Stimulated activated naive CD4-positive, alpha-beta T cell (primary cell): ENCODE data around the gene ZC3HAV1.
"Not testable (repeated sequence)": the region's sequence is repeated elsewhere in the genome, so short reads cannot be mapped to it uniquely, and the experiment has no call there.

Source experiments
- DNase-seq, 6 experiments: peaks; one replicate each; lab custom pipeline; 2025; lab: John Stamatoyannopoulos, UW

Gene ZC3HAV1

DNA sequence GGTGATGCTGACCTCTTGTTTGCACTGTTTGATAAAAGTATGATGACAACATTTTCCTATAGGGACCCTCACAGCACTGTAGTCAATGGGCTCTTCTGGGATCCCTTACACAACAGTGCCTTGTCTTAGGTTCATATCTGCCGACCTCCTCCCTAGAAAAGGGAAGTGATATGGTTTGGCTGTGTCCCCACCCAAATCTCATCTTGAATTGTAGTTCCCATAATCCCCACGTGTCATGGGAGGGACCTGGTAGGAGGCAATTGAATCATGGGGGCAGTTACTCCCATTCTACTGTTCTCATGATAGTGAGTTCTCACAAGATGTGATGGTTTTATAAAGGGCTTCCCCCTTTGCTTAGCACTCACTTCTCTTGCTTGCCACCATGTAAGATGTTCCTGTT is 23.1 kb downstream of the ZC3HAV1 start:
- no peak for DNase-seq

DNA sequence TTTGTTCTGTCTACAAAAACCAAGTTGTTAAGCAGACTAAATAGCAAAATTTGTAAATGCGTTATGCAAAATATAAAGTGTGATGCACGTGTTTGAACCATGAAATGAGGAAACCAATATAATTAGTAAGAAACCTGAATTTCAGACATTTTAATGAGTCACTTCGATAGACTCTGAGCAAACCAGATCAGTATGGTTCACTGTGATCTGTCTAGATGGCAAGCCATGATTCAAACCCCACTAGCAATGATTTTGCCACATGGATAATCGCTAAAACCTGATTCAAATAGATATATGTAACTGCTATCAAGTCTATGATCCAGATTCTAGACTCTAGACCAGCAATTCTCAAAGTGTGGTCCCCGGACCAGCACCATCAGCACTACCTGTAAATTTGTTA is 24.8 kb downstream of the ZC3HAV1 start:
- no peak for DNase-seq

DNA sequence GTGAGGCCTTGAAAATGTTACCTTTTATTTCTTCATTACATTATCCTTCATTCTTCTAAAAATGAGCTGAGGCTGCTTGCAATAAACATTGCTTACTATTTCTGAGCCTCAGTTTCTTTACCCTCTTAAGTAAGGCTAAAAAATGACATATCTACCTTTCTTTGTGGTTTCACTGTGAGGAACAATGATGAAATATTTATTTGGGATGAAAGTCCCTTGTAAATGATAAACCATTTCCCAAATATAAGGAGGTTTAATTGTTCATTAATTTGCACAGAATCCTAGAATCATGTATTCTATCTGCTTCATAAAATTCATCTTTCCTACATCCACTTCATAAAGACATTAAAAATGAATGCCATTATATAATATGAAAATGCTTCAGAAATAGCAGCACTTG is 27.9 kb downstream of the ZC3HAV1 start:
- DNase-seq = no peak

DNA sequence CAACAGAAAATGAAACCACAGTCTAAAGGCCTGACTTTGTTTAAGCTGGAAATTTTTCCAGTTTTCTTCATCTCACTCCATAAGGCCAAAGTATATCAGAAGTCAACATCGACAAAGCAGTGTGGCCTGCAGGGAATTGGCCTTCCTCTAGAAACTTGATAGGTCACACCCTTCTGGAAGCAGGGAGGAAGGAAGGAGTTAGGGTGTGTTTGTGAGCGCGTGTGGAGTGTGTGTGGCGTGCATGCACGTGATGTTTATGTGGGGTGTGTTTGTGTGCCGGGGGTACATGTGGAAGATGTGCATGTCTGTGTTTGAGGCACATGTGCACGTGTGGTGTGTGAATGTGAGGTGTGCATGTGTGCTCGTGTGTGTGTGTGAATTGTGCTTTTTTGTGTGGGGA is 28.6 kb downstream of the ZC3HAV1 start:
- peak in 1 of 6 experiments; percentile 43 for DNase-seq

DNA sequence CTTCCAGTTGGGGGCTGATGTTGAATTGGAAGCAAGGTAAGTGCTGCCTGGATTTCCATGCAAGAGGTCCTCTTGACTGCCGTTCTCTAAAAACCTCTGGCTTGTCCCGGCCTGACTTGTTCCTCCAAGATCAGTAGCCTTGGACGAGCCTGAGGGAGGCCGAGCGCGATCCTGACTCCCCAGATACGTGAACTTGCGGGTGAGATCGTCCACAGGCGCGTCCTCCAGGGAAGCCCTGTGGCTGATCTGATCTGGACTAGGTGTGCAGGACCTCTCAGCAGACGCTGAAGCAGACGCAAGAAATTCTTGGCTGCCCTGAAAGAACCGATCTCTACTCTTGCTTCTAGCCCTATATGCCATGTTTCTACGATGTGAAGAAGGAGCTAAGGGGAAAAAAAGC is 29.7 kb downstream of the ZC3HAV1 start:
- no peak for DNase-seq

DNA sequence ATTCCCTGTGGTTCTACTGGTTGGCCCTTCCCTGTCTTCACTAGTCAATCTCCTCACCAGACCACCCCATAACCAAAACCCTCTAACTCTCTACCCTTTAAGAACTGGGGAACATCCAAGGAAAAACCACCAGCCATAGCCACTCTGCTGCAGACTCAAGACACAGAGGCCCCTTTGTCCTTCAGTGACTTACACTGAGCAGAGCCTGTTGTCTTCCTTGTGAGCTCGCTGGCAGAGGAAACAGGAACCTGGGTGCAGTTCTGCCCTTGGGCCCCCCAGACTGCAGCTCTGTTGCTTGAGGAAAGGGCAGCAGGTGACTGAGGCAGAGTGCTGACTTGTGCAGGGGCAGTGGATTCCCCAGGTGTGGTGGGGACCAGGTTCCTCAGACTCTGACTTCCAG is 30.6 kb downstream of the ZC3HAV1 start:
- DNase-seq = no peak

DNA sequence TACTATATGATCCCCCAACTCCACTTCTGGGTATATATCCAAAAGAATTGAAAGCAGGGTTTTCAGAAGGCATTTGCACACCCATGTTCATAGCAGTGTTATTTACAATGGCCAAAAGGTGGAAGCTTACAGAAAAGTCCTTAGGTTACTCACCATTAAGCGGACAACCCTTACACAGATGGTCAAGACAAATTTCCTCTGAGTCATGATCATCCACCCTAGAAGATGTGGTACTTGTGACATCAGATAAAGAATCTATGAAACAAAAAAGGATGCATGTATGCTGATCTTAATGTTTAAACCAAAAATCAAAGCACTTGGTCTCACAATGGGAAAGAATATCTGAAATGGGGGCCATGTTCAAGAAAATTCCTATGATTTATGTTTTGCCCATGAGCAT is 31.1 kb downstream of the ZC3HAV1 start:
- DNase-seq = no peak

DNA sequence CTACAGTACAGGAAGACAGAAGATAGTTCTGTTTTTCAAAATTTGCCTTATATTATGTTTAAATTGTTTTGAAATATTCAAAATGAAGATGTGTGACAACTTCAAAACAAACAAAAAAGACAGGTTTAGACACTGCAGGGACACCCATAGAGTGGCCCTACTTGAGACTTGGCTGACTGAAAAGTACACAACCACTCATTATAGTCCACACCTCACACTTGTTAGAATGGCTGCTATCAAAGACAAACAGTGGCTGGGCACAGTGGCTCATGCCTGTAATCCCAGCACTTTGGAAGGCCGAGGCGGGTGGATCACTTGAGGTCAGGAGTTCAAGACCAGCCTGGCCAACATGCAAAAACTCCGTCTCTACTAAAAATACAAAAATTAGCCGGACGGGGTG is 31.8 kb downstream of the ZC3HAV1 start:
- DNase-seq = not testable (repeated sequence)

DNA sequence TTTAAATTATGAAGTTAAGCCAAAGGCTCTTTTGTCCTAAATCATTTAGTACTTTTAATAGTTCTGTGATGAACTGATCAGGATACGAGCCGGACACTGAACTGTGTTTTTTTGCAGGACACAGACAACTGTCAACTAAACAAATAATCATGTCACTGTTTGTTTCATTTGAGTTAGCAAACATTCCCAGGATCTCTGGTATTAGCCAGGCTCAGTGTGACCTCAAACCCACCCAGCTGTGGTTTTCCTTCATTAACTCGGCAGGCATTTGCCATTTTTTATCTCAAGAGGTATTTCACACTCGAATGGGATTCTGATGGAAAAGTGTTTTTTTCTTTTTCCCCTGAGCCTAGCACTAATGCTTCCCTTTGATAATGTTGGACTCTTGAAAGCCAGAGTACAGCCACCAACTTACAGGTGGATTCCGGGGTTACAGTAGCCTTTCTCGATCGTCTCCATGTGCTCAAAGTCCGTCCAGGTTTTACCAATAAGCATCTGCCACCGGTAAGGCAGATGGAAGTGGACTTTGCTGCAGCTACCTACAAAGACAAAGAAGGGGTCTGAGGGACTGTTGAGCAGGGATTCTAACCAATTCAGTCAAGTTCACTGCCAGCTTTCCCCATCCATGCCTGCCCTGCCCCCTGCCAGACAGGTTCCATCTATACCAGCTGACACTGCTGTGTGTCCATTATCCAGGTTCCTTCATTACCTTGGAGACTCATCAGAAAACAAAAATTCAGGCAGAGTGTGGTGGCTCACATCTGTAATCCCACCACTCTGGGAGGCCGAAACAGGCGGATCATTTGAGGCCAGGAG is 33.4 kb downstream of the ZC3HAV1 start:
- DNase-seq = no peak

DNA sequence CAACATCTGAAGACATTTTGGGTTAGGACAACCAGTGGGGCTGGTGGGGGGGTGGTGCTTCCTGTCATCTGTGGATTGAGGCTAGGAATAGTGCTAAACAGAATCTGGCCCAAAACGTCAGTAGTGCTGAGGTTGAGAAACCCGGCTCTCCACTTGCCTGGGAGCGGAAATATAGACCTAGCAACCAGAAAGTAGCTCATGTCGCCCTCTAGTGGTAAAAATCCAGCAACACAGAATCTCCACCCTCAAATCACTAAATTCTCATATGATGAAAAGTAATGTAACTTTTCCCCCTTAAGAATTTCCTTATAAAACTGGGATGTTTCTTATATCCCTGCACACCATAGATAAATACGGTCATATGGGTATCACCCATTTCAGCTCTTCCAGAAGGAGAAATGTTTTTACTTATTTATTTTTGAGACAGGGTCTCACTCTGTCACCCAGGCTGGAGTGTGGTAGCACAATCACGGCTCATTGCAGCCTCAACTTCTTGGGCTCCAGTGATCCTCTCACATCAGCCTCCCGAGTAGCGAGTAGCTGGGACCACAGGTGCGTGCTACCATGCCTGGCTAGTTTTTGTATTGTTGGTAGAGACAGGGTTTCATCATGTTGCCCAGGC is 34.4 kb downstream of the ZC3HAV1 start:
- peak; percentile 20 to 87 (median 66) for DNase-seq

DNA sequence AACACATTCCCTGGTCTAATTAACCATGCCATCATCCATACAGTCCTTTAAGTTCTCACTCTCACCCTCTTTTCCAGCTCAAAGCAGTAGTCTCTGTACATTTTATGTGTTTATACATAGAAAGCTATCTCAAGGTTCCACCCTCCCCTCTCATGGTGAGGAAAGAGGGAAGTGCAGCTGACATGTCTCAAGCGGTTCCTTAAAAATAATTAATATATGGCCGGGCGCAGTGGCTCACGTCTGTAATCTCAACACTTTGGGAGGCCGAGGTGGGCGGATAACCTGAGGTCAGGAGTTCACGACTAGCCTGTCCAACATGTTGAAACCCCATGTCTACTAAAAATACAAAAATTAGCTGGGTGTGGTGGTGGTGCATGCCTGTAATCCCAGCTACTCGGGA is 36.7 kb downstream of the ZC3HAV1 start:
- DNase-seq = no peak

DNA sequence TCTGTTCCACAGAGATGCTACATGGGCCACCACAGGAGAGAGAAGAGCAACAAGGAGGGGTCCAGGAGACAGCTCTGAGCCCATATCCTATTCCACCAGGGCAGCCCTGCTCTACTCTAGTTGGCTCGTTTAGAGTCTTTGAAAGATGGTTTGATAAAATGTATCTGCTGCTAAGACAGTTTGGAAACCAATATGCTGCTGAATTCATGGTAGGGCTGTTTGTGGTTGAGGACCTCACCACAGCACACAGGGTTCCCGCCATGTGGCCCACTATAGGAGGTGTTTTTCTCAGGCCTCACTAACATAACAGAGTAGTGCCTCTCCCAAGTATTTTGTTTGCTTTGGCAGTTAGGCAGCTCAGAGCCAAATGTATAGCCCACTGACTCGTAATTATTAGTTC is 37.8 kb downstream of the ZC3HAV1 start:
- no peak for DNase-seq

DNA sequence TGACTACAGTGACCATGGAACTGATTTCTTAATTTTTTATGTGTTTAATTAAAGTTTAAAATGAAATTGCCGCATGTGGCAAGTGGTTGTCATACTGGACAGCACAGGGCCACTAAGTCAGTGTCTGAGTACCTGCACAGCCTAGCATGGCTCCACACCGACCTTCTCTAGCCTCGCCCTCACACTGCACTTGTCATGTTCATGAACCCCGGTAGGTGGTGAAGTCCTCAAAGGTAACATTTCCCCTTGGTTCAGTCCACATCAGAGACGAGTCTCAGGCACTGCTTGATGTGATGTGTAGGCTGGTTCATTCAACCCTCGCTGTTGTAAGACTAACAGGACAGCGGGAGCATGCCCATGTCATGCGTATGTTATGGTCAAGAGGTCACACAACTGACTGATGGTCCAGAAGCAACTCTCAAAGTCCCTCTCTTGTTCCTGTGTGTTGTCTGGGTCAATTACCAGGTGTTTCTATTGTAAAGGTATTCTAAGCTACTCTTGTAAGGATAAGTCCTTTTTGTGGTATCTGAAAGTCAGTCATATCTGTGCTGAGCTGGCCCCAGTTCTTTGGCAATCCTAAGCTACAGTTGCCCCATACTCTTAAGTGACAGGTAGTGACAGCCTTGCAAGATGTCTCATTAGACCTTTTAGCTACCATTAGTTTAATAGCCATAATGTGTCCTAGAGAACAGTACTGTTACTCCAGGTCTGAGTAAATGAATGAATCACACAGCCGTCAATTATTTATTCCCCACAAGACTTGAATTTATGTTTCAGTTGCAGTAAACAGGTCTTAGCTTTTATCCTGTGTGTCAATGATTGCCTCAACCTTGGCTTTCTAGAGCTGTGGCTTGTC is 40.7 kb downstream of the ZC3HAV1 start:
- no peak for DNase-seq

DNA sequence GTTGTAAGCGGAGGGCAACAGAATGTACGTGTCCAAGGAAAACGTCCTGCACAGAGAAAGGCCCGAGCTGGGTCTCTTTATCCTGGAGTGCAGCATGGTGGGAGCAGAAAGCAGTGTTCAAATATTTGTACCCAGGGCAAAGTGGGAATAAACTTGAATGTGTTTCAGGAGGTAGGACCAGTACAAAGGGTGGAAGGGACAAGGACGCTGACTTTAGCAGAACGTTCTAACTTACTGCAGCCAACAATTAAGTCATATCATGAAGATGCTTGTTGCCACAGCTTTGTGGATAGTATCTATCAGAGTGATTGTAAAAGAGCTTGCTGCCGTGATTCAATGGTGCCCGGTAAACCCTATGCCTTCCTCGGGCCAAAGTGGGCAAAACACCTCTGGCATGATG is 43.2 kb downstream of the ZC3HAV1 start:
- no peak for DNase-seq

DNA sequence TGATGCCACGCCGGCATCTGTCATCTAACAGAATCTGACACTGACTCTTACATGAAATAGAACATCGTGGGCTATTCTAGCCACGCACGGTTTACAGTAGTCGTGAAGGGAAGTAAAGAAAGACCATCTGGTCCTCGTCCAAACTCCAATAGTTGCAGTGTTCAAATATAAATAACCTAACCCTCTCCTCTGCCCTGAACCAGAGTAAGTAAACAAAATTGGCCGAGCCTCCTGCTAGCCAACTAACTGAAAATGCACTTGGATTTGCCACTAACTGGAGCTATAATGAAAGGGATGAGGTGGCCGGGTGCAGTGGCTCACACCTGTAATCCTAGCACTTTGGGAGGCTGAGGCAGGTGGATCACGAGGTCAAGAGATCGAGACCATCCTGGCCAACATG is 44.2 kb downstream of the ZC3HAV1 start:
- no peak for DNase-seq

DNA sequence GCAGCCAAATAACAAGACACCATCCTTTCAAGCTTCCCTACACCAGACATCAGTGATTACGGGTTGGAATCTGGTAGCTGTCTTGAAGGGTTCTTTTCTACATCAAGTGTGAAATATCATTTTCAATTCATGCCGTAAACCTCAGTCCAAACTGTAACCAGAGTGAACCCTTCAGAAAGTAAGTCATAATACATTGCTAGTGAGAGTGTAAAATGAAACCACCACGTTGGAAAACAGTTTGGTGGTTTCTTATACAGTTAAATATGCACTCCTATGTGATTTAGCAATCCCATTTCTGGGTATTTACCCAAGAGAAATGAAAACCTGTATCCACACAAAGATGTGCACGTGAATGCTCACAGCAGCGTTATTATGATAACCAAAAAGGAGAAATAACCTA is 48.1 kb downstream of the ZC3HAV1 start:
- no peak for DNase-seq

DNA sequence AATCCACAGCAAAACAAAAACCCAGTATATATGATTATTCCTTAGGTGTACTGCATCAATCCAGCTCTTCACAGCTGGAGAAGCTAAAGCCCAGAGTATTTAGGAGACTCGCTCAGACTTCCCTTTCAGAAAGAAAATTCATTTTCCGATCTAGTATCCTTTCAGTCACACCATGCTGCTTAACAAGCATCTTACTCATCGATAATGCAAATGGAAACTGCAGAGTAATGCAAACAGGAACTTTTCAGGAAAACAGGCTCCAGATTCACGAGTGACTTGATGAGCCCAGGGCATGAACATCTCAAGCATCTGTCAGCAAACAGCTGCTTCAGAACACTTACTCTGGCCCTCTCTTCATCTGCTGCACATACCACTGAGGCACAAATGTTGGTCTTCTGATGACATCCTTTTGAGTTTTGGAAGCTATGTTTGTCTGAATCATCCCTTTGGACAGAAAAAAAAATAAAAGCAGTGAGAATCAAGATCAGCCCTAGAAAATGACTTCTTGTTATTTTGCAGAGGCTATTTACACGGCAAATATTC is 48.8 kb downstream of the ZC3HAV1 start:
- DNase-seq = no peak

DNA sequence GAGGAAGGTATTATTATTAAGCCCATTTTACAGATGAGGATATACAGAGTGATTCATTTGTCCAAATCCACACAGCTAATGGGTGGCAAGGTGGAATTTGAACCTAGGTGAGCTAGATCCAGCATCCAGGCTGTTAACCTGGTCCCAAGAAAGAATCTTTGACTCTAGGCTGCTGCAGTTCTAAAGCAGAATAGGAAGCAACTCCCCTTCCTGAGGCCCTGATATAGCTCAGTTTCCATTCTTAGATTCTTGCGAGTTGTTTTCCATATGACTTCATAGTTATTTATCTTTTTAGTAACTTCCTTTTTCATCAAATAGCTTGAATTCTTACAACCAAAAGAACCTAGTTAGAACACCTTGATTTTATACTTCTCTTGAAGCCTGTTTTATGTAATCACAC is 49.6 kb downstream of the ZC3HAV1 start:
- DNase-seq = no peak

DNA sequence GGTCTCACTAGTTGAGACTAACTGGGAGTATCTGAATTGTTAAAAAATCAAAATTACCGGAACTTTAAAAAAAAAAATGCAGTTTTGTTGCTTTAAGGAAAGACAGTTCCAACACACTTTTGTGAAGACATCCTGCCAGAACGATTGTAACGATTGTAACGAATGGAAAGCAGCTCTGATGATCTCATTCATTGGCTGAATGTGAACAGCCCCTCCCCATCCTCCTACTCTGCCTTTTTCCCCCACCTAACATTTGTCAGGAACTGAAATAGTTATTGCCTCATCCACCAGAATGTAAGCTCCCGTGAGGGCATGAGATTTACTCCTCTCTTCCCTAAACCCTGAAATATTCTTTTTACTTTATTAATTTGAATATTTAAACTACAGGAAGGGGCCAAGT is 50.6 kb downstream of the ZC3HAV1 start:
- DNase-seq = no peak

DNA sequence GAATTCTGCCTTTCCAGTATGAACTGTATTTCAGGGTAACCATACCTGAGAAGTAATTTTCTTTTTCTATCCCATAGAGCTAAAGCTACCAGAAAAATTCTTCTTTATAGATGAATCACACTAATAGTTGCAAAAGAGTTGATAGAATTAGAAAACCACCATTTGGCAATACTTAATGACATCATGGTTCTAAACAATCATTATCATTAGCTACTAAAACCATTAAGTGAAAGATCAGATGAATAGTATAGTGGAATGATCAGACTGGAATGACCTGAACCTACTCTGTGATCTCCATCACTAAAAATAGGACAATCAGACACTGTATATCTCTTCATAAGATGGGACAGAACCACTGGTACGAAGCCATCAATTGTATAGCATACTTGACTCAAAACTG is 53.8 kb downstream of the ZC3HAV1 start:
- no peak for DNase-seq

DNA sequence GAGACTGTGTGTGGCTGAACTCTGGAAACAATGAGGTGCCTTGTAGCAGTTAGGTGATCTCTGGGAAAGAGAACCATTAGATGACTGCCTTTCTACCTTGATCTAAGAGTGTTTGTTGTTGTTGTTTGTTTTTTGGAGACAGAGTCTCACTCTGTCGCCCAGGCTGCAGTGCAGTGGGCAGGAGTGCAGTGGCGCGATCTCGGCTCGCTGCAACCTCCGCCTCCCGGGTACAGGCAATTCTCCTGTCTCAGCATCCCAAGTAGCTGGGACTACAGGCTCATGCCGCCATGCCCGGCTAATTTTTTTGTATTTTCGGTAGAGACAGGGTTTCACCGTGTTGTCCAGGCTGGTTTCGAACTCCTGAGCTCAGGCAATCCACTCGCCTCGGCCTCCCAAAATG is 54.9 kb downstream of the ZC3HAV1 start:
- not testable (repeated sequence) for DNase-seq

DNA sequence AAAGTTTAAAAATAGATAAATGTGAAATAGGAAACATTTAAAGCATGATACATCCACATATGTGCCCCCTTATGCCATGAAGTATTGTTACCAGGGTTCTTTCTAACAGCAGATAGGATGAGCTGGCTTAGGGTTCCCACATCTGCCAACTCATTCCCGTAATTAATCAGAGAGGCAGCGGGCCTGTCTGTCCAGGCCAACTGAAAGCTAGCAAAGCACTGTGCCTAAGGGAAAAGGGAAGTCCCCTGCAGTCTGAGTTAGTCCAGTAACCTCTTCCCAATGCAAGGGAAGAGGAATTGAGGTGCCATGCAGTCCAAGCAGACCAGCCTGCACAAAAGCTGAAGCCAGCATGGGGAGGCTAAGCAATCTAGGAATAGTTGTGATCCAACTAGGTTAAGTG is 55.4 kb downstream of the ZC3HAV1 start:
- no peak for DNase-seq

DNA sequence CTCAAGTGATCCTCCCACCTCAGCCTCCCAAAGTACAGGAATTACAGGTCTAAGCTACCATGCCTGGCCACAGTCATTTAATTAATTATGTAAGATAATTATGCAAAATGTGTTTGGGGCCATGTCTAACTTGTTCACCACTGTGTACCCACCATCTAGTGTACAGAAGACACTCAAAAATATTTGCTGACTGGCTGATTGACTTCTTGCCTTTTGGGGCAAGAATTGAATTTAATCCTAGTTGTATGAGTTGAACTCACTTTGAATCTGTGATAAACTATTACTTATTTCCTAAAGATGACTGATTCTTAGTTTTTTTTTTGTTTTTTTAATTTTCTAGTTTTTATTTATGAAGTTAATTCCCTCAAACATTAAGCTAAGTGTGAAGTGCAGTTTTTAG is 57.9 kb downstream of the ZC3HAV1 start:
- no peak for DNase-seq
